Measurements from ENCODE around the gene MAML3. TPM values are rescaled to one million over a fixed set of nuclear protein-coding genes. Genes with fewer than 3 reads are reported as not detected.

Gene MAML3
- total RNA-seq, 2 experiments from 2014 or later = 2.5 to 2.6 TPM

GRCh38 chr4:139900964-139901376 lies 253.0 kb downstream of the MAML3 start:
- Mint-ChIP-seq H3K27ac (peak overlapping the region; percentile 18), H3K27me3 (no peaks in the 10 kb centered on the region), H3K4me1 (peaks cover 26% of the 10 kb centered on the region), H3K36me3 (ENCODE audit: low read depth) (no peaks in the 10 kb centered on the region), H3K9me3 (no peaks in the 10 kb centered on the region), H3K4me3 (no peak overlapping the region)
- ChIA-PET POLR2A (no interaction called here), CTCF (no interaction called here)
- no peak for DNase-seq

- POLR2A ChIA-PET = no interaction called here
- Mint-ChIP-seq H3K4me1 (peaks cover 21% of the 10 kb centered on the region), H3K27ac (no peak overlapping the region), H3K9me3 (no peaks in the 10 kb centered on the region), H3K27me3 (no peaks in the 10 kb centered on the region), H3K4me3 (no peak overlapping the region), H3K36me3 (ENCODE audit: low read depth) (no peaks in the 10 kb centered on the region)
- CTCF ChIA-PET = no interaction called here
- no peak for DNase-seq
Observed at GRCh38 chr4:139899346-139899745, 254.6 kb downstream of the MAML3 start.

GRCh38 chr4:139898293-139898692 lies 255.7 kb downstream of the MAML3 start:
- H3K36me3 Mint-ChIP-seq (ENCODE audit: low read depth) = no peaks in the 10 kb centered on the region
- no peak overlapping the region for H3K27ac Mint-ChIP-seq
- H3K4me1 Mint-ChIP-seq = peaks cover 19% of the 10 kb centered on the region
- H3K27me3 Mint-ChIP-seq = no peaks in the 10 kb centered on the region
- ChIA-PET CTCF (interaction anchor here (1.3 kb wide), 1 partner anchor 462 kb away, joined by 4 read pairs; no protein-coding TSS in a partner anchor), POLR2A (interaction anchor here (0.9 kb wide), 1 partner anchor 10 kb away, joined by 3 read pairs; no protein-coding TSS in a partner anchor)
- H3K9me3 Mint-ChIP-seq = no peaks in the 10 kb centered on the region
- no peak overlapping the region for H3K4me3 Mint-ChIP-seq
- no peak for DNase-seq

- H3K4me3 Mint-ChIP-seq = no peak overlapping the region
- H3K36me3 Mint-ChIP-seq (ENCODE audit: low read depth) = no peaks in the 10 kb centered on the region
- POLR2A ChIA-PET = no interaction called here
- H3K27me3 Mint-ChIP-seq = no peaks in the 10 kb centered on the region
- H3K27ac Mint-ChIP-seq = no peak overlapping the region
- no peaks in the 10 kb centered on the region for H3K9me3 Mint-ChIP-seq
- CTCF ChIA-PET = no interaction called here
- no peak for DNase-seq
- H3K4me1 Mint-ChIP-seq = peaks cover 10% of the 10 kb centered on the region
Observed at GRCh38 chr4:139896091-139896604, 257.8 kb downstream of the MAML3 start.

- Mint-ChIP-seq H3K9me3 (no peaks in the 10 kb centered on the region), H3K4me1 (peaks cover 3% of the 10 kb centered on the region), H3K36me3 (ENCODE audit: low read depth) (no peaks in the 10 kb centered on the region), H3K27me3 (peaks cover 3% of the 10 kb centered on the region), H3K4me3 (no peak overlapping the region), H3K27ac (no peak overlapping the region)
- no peak for DNase-seq
- CTCF ChIA-PET = no interaction called here
- POLR2A ChIA-PET = no interaction called here
Observed at GRCh38 chr4:139893801-139894200, 260.2 kb downstream of the MAML3 start.

- peaks cover 3% of the 10 kb centered on the region for H3K27me3 Mint-ChIP-seq
- no peak overlapping the region for H3K4me3 Mint-ChIP-seq
- CTCF ChIA-PET = no interaction called here
Observed at GRCh38 chr4:139892973-139893736, 260.8 kb downstream of the MAML3 start.

GRCh38 chr4:139890816-139891215 lies 263.2 kb downstream of the MAML3 start:
- Mint-ChIP-seq H3K27me3 (peaks cover 3% of the 10 kb centered on the region), H3K9me3 (no peaks in the 10 kb centered on the region), H3K4me3 (no peak overlapping the region), H3K27ac (no peak overlapping the region), H3K36me3 (ENCODE audit: low read depth) (no peaks in the 10 kb centered on the region), H3K4me1 (peaks cover 3% of the 10 kb centered on the region)
- CTCF ChIA-PET = no interaction called here
- POLR2A ChIA-PET = no interaction called here
- no peak for DNase-seq

More at GRCh38 chr4:139892973-139893736, 260.8 kb downstream of the MAML3 start:
- Mint-ChIP-seq H3K9me3 (no peaks in the 10 kb centered on the region), H3K4me1 (peaks cover 3% of the 10 kb centered on the region), H3K27ac (no peak overlapping the region), H3K36me3 (ENCODE audit: low read depth) (no peaks in the 10 kb centered on the region)
- POLR2A ChIA-PET = no interaction called here
- DNase-seq = no peak

GRCh38 chr4:139889901-139890300 lies 264.1 kb downstream of the MAML3 start:
- H3K4me1 Mint-ChIP-seq = peaks cover 3% of the 10 kb centered on the region
- H3K27ac Mint-ChIP-seq = no peak overlapping the region
- H3K36me3 Mint-ChIP-seq (ENCODE audit: low read depth) = no peaks in the 10 kb centered on the region
- H3K9me3 Mint-ChIP-seq = no peaks in the 10 kb centered on the region
- H3K27me3 Mint-ChIP-seq = peaks cover 3% of the 10 kb centered on the region
- no peak for DNase-seq
- ChIA-PET CTCF (no interaction called here), POLR2A (no interaction called here)
- no peak overlapping the region for H3K4me3 Mint-ChIP-seq

GRCh38 chr4:139889264-139889663 lies 264.7 kb downstream of the MAML3 start:
- ChIA-PET CTCF (no interaction called here), POLR2A (interaction anchor here (1.2 kb wide), 1 partner anchor 8 kb away, joined by 3 read pairs; no protein-coding TSS in a partner anchor)
- Mint-ChIP-seq H3K27me3 (peaks cover 3% of the 10 kb centered on the region), H3K4me3 (no peak overlapping the region), H3K4me1 (peaks cover 3% of the 10 kb centered on the region), H3K36me3 (ENCODE audit: low read depth) (no peaks in the 10 kb centered on the region), H3K27ac (no peak overlapping the region), H3K9me3 (no peaks in the 10 kb centered on the region)
- no peak for DNase-seq

GRCh38 chr4:139887962-139888735 lies 265.8 kb downstream of the MAML3 start:
- H3K36me3 Mint-ChIP-seq (ENCODE audit: low read depth) = no peaks in the 10 kb centered on the region
- CTCF ChIA-PET = no interaction called here
- no peak overlapping the region for H3K4me3 Mint-ChIP-seq
- peaks cover 3% of the 10 kb centered on the region for H3K4me1 Mint-ChIP-seq
- POLR2A ChIA-PET = interaction anchor here (1.2 kb wide), 1 partner anchor 10 kb away, joined by 3 read pairs; no protein-coding TSS in a partner anchor
- H3K9me3 Mint-ChIP-seq = no peaks in the 10 kb centered on the region
- H3K27me3 Mint-ChIP-seq = peaks cover 6% of the 10 kb centered on the region
- DNase-seq = no peak
- H3K27ac Mint-ChIP-seq = no peak overlapping the region

GRCh38 chr4:139887376-139887802 lies 266.6 kb downstream of the MAML3 start:
- Mint-ChIP-seq H3K27ac (no peak overlapping the region), H3K4me3 (no peak overlapping the region), H3K9me3 (no peaks in the 10 kb centered on the region), H3K27me3 (peaks cover 10% of the 10 kb centered on the region), H3K4me1 (peaks cover 3% of the 10 kb centered on the region), H3K36me3 (ENCODE audit: low read depth) (no peaks in the 10 kb centered on the region)
- CTCF ChIA-PET = no interaction called here
- POLR2A ChIA-PET = no interaction called here
- DNase-seq = no peak

- CTCF ChIA-PET = no interaction called here
- Mint-ChIP-seq H3K9me3 (no peaks in the 10 kb centered on the region), H3K4me1 (peaks cover 3% of the 10 kb centered on the region), H3K4me3 (no peak overlapping the region), H3K27ac (no peak overlapping the region), H3K36me3 (ENCODE audit: low read depth) (no peaks in the 10 kb centered on the region), H3K27me3 (peaks cover 10% of the 10 kb centered on the region)
- POLR2A ChIA-PET = no interaction called here
- no peak for DNase-seq
Observed at GRCh38 chr4:139886798-139887197, 267.2 kb downstream of the MAML3 start.

- H3K4me3 Mint-ChIP-seq = no peak overlapping the region
- POLR2A ChIA-PET = no interaction called here
- DNase-seq = no peak
- no peaks in the 10 kb centered on the region for H3K9me3 Mint-ChIP-seq
- CTCF ChIA-PET = interaction anchor here (0.7 kb wide), 1 partner anchor 7 kb away, joined by 4 read pairs; no protein-coding TSS in a partner anchor
- peaks cover 2% of the 10 kb centered on the region for H3K4me1 Mint-ChIP-seq
- peaks cover 12% of the 10 kb centered on the region for H3K27me3 Mint-ChIP-seq
- H3K36me3 Mint-ChIP-seq (ENCODE audit: low read depth) = no peaks in the 10 kb centered on the region
- no peak overlapping the region for H3K27ac Mint-ChIP-seq
Observed at GRCh38 chr4:139884438-139884837, 269.5 kb downstream of the MAML3 start.

Measured in activated CD4-positive, alpha-beta memory T cell treated with anti-CD3 and anti-CD28 coated beads, Interleukin-2, amount 10 ng/mL, durations not matched to agents 7 days and 5 days (primary cell).